IPS DF 19.7 (cell line): ENCODE measurements around the gene IP6K3.

Experiments used
- DNase-seq: peaks from one replicate; pipeline ENCODE4 v3.0.0-alpha.2; 2013; ENCODE audit warnings: low read depth, low spot score

IP6K3 gene

DNA sequence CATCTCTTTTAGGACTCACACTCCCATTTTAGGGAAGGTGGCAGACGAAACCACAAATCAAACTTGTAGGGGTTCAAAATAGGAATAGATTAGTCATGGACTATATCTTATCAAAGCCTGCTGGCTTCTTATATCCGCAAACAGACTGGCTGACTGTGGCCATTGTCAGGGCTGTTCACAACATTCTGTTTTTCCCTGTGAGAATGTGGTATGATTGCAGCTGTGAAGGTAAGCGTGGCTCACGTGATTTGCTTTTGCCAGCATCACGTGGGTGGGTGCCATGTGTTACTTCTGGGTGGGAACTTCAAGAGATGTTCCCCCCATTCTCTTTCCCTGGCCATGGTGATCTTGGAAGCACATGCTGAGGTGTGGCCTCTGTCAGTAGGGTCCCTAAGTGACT lies 5.9 kb downstream of the IP6K3 start:
- DNase-seq = no peak

DNA sequence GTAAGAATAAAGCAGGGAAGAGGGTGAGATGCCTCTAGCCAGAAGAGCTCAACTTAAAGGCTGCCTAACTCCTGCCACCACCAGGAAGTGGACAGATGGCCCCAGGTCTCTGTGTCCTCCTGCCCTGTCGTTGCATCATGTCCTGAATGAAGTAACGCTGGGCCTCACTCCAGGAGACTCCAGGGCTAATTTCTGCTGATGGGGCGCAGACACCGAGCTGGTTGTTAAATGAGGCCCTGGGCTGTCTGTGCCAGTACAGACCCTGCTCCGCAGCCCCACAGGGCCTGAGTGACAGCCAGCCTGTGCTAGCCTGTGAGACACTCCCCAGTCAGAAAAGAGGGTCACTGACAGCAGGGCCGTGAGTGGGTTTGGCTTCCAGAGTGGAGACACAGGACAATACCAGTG lies 6.5 kb downstream of the IP6K3 start:
- no peak for DNase-seq

DNA sequence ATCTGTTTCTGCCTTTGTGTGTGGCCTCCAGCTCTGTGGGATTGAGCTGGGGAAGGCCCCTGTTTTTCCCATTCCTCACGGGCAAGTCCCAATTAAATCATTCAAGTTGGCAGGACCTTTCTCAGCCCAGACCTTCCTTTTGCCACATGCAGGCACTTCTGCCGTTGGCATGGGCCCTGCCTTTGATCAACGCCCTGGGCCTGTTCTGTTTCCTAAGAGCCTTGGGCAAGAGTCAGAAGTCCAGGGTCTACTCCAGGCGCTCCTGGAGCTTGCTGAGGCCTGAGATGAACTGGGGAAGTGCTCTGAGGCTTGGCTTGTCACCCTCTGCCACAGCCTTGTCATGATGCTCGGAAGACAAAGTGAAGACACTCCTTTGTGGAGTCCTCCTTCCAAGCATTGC lies 7.1 kb downstream of the IP6K3 start:
- no peak for DNase-seq

DNA sequence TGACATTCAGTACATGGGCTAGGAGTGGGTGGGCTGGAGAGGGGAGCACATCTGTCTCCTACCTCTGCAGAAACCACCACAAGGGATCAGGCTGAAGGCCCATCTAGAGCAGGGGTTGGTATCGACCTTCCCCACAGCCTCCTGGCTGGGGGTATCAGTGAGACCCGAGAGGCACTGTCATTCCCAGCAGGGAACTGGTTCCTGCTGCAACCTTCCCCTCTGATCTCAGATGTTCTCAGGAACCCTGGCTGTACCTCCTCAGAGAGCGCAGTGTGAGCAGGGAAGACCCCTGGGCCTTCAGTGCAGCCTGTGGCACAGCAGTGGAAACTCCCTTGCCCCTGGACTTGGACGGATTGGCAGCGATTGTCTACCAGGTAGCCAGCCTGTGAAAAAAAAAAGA lies 7.8 kb downstream of the IP6K3 start:
- no peak for DNase-seq

DNA sequence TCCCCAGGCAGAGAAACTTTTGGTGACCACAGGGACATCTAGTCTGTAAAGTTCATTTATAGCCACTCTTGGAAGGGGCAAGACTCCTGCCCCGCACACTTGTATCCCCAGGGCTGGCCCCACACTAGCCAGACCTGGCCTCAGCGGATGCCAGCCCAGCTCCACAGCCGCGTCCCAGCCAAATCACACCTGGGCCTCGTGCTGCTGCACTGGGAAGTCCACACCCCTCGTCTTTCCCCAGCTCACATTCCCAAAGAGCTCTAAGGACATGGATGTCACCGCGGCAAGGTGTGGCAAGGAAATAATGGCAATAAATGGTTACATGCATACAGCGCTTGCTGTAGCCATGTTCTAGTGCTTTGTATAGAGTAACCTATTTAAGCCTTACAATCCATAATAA lies 8.6 kb downstream of the IP6K3 start:
- DNase-seq = no peak

DNA sequence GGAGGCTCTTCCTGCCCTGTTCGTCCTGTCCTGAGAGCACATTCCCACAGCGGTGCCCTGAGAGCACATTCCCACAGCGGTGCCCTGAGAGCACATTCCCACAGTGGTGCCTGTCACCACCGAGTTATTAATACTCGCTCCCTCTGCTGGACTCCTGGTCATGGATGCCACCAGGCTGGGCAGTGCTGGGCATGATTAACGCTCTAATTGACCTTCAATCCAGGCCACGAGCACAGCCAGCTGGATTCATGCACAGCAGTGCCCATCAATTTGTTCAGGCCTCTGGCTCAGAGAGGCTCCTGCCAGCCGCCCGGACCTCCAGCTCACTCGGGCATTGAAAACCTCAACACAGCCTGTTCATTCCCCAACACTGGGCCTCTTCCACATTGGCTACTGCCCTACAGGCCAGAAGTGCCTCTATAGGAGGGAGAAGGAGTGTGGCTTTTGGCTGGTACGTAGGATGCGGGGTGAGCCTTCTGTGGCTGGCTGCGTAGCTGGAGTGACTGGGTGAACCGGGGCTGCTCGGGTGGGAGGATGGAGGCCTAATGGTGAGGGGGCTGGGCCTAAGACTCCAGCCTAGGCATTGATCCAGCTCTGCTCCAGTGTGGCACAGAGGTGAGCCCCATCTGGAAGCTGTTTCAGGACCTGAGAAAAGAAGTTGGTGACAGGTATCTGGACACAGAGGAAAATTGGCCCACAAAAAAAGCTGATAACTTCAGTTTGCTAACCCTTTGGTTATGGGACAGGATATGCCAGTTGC lies 9.3 kb downstream of the IP6K3 start:
- DNase-seq = no peak

DNA sequence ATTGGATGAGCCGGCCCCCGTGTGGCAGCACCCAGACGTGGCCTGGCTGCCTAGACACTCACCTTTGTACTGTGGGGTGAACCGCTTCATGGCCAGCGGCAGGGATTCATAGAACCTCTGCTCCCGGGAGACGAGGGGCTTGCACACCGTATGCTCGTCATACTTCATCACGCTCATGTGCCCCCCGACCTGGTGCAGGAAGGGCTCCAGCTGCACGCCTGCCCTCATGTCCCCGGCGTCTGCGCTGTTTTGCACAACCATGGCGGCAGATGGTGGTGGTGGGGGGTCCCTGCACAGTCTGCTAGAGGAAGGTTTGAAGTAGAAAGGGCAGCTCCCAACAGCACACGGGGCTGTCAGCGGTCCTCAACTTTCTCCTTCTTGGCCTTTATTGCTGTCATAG lies 11.5 kb downstream of the IP6K3 start:
- DNase-seq = no peak

DNA sequence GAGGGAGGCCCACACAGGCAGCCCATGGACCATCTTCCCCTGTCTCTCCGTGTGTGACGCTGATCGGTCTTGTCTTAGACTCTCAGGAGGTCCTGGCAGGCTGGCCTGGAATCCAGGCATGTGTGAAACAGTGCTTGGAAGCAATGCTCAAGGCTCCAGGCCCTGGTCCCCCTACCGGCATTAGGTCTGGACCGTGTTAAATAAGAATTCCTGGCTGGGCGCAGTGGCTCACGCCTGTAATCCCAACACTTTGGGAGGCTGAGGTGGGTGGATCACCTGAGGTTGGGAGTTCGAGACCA lies 13.0 kb downstream of the IP6K3 start:
- DNase-seq = no peak

DNA sequence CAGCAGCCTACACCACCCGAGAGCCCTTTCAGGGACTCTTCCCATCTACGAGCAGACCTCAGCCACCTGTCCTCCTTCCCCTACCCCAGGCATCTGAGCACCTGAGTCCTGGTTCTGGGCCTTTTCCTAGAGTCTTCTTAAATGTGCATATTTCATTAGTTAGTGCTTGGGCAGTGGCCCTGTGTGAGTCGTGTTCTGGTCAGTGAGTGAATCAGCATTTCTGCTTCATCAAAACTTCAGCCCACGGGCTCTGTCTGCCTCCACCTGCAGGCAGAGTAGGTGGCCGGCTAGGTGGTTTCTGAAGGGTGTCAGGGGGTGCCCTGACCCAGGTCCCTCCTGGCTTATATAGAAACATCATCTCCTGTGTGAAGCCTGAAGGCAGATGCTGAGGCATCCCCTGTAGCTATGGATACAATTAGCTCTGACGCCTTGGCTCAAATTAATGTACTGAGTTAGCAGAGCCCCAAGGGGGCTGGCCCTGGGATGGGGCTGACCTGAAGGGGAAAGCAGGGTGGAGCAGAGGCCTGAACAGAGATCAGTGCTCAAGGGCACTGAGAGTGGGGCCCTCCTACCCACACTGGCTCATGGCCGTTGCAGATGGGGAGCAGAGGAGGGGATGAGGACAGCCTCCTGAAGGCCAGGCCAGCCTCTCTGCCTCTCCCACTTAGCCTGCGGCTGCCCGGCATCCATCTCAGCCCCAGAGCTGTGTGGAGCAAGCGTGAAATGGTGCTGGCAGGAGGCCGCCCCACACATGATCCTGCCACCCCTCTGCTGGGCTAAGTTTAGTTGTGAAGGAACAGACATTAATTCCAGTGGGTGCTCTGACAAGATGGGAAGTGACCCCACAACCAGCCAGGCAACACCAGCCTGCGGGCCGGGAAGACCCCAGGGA lies 13.6 kb downstream of the IP6K3 start:
- no peak for DNase-seq

DNA sequence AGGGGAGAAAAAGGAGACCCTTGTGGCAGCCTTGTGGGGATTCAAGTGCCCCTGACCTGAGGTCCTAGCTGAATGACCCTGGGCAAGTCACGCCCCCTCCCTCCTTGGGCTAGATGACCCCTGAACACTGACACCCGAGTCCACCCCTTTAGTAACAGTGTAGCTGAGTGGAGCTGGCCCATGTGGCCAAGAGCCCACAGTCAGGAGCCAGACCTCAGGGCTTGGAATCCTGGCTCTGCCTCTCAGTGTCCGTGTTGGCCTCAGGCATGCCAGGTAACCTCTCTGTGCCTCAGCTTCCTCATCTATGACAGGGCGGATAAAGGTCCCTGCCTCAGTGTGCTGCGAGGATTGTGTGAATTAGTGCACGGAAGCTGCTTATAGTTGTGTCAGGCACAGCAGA lies 14.3 kb downstream of the IP6K3 start:
- DNase-seq = no peak

DNA sequence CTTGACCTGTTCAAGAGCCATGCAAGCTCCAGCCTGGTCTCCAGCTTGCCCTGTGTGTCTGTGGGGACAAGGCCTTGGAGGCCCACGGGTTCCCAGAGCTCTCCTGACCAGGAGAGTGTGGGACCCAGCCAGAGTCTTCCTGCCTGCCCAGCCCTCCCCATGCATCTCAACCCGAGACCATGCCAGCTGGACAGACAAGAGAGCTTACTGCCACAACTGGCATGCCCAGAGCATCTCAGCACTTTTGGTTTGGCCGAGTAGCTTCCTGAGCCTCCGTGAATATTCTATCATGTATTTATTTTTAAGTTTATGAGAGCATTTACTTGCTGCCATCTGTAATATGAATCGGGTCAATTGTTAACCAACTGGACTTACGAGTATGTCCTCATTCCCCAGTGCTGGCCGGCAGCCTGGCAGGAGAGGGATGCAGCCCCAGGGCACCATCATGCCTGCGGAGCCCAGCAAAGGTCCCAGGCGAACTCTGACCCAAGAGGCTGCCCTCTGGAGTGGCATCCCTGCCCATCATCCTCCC lies 14.9 kb downstream of the IP6K3 start:
- no peak for DNase-seq

DNA sequence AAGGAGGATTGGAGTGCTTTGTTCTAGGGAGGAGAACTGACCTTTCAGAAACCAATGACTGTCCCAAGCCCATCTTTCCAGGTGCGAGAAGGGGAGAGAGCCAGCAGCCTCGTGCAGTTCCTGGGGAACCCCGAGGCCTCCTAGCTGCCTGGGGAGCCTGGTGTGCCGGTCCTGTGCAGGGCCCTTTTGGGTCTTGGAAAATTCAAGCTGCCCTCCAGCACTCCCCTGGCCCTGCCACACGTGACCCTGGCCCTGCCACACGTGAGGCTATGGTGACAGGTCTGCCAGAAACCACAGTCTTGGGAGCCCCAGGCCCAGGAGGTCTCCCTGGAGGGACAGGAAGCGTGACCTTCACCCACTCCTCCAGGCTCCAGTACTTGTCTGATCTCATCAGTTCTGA lies 15.7 kb downstream of the IP6K3 start:
- no peak for DNase-seq

DNA sequence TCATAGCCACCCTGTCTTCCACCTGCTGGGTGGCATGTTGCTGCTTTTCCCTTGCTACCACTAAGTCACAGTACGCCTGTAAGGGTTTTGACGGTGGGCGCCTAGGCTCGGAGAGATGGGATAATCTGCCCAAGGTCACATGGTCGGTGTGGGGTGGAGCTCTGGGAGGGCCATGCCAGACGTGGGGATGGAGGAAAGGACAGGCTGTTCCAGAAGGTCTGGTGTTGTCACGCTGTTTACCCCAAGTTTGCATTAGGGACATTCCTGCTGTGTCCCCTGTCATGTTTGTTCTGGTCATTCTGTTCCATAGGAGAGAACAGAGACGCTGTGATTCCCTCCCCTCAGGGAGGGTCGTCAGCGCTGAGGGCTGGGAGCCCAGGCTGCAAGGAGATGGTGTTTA lies 16.1 kb downstream of the IP6K3 start:
- DNase-seq = no peak

DNA sequence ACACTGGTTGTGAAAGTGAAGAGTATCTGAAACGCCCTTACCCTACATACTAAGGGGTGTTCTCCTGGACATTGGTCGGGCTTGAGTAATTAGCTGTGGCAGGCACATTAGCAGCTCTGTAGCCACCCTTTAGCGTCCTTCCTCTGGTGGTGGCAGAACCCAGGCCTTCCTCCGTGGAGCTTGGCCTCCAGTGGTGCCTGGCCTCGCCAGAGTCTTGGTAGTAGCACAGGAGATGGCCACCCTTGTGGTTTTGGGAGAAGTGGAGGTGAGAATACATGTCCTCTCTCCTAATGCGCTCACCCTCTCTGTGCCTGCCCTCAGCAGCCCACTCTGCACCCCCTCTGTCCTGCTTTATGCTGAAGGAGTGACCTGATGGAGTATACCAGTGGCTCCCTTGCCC lies 17.6 kb downstream of the IP6K3 start:
- no peak for DNase-seq

DNA sequence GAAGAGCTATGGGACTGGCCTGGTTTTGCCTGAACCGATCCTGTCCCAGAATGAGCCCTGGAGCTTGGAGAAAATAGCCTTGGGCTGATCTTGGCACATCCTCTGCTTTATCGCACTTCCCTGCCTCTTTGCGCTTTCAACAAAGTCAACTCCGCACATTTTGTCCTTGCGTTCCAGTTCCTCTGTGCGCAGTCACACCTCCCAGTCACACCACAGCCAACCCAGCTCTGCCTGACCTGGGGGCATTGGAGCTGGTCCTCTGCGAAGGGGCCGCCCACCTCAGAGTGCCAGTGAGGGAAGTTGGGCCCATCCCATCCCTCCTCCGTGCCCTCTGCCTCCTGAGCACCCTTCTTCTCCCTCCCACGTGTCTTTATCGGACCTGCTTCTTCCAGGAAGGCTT lies 18.3 kb downstream of the IP6K3 start:
- DNase-seq = no peak

DNA sequence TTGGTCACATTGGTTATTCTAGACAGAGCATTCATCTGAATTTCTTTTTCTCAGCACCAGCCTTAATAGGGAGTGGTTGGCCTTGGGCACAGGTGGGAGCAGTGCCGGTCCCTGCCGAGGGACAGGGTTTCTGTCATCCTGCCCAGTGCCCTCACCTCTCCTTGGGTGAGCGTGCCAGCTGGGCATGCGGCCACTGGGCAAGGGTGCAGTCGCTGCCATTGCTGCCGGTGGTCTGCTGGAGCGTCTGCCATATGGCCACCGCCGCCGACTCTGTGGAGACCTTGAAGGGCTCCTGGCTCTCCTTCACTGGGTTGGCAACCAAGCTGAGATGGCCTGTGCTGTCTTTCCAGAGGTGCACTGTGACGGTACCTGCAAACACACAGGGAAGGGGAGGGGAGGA lies 18.8 kb downstream of the IP6K3 start:
- no peak for DNase-seq

DNA sequence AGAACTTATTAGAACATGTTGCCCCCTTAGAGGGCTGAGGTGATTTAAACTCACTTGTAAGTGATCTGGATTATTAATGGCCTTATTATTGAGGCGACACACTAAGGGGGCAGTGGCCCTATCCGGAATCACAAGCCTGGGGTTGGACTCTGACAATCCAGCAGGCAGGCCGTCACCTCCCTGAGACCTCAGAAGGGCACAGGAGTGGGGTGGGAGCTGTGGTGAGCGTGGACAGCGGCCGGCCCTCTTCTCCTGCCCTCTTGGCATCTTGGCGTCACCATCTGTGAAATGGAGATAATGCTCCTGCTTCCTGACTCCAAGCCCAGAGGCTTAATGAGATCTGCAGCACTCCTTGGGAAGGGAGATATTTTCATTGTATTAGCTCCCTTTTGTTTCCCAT lies 19.6 kb downstream of the IP6K3 start:
- no peak for DNase-seq

DNA sequence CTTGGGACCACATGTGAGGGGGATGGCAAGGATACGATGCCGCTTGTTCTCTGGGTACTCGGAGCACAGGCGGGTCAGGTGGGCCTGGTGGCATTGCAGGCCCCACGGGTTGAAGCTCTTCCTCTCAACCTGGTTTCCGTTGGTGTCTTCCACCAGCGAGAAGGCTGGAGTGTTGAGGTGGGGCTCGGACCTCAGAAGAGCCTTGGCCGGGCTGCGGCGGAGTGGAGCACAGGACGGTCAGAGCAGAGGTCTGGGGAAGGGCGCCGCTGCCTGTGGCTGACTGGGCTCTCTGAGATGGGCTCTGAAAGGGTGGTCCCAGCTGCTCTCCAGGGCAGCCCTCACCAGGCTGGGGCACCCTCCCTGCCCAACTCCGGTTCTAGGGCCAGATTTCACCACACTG lies 20.0 kb downstream of the IP6K3 start:
- DNase-seq = no peak

DNA sequence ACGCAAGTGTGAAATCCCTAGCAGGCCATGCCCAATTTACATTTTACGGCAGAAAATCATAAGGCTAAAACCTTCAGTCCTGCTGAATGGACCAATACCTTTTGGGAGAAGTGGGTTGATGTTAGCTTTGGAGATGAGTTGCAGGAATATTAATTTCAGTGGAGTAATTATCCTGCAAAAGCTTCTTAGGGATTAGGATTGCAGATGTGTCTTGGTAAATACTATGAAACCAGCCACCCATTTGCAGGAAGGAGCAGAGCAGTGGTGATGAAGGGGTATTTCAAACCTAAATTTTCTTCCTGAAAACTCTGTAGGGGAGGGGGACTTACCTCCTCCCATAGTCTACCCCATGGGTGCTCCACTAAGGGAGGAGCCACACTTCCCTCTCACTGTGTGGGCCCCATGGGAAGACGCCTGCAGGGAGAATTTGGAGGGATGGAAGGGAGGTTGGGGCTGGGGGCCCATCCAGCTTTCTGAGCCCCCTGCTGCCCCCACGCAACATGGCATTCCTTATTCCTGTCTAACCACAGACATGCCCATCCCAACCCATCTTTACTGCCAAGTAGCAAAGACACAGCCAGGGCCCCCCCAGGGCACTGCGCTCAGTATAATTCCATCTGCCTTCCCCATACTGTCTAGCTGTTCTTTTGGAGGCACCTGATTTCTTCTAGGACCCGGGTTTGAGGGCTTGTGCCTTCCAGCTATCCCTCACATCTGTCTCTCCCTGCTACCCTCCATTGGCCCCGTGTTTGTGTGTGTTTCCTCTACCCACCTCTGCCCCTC lies 20.6 kb downstream of the IP6K3 start:
- DNase-seq = no peak

DNA sequence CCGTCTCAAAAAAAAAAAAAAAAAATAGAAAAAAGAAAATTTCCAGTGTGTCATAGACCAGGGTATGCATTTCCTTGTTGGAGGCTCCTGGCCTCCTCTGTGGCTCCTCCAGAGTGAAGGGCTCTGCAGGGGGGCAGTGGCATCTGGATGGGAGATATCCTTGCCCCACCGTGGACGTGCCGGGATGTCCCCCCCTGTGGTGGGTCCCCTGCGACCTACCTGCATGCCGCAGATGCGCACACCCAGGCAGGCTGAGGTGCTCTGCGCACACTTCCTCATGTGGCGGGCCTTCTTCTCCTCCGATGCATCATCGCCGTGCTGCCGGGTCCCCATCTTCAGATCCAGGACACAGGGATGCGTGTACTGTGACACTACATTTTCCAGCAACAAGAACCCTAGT lies 21.5 kb downstream of the IP6K3 start:
- DNase-seq = no peak

DNA sequence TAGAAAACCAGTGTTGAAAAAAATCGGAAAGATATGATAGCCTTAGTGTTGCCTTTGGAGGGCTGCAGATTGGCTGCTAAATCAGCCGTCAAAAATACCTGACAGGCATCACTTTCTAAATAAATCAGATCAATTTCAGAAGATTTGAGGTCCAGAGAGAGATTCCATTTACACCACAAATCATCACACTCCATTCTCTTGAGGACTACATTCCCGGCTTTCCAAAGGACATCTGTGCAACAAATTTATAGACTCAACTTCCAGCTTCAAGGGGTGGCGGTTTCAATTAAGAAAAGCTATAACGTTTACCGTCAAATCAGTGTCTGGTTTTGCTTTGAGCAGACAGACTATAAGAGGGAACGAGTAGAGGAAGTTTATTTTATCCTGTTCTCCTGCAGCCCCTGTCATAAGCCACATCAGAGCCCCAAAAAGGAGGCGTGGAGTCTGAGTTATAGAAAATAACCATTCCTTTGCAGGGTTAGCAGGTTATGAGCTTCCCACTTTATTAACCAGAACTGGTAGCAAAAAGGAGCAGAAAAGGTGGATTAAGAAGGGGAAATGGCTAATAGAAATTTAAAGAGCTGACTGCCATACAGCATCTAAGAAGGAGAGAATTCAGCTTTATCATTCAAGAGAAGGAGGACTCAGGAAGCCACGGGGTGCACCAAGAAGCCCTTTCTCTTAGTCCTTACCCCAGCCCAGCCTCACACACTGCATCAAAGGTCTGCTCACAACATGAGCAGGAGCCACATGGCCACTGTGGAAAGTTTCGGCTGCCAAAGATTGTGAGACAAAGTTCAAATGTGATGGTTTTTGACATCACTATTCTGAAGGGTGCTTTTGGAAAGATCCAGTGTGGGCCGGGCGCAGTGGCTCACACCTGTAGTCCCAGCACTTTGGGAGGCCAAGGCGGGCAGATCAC lies 22.3 kb downstream of the IP6K3 start:
- no peak for DNase-seq
